GM23338 (cell line): ENCODE data around the gene NSUN4. TPM values are rescaled to one million over a fixed set of nuclear protein-coding genes. Genes with fewer than 3 reads are reported as not detected.
"Not testable (repeated sequence)": the region's sequence is repeated elsewhere in the genome, so short reads cannot be mapped to it uniquely, and the experiment has no call there.

Experiments
- ATAC-seq: fragments of 200-7000 bp; cut with Tn5 transposase; 3 replicates; pipeline ENCODE4 v1.9.1; 2020
- DNase-seq: peaks from one replicate; pipeline ENCODE4 v3.0.0-alpha.2; 2015; ENCODE audit warnings: low spot score
- H2AFZ ChIP-seq: fragments of 200-600 bp; sonication (generic); 2 replicates; pipeline ENCODE4 v1.8.0; 2016; ENCODE audit warnings: antibody characterized with exemption, mild to moderate bottlenecking, moderate library complexity
- H3F3A ChIP-seq: fragments of 200-600 bp; sonication (generic); replicated peaks from 2 replicates; pipeline ENCODE4 v1.8.0; 2017; ENCODE audit warnings: antibody characterized with exemption, mixed run types, low read depth
- H3K27ac ChIP-seq: fragments of 200-600 bp; sonication (generic); 2 replicates; pipeline ENCODE4 v1.6.1; 2016; ENCODE audit warnings: low read depth
- H3K27me3 ChIP-seq: fragments of 200-600 bp; sonication (generic); 2 replicates; pipeline ENCODE4 v1.8.0; 2016; ENCODE audit warnings: mild to moderate bottlenecking, mixed run types, moderate library complexity; ENCODE audit not compliant: insufficient read depth
- H3K36me3 ChIP-seq: fragments of 200-600 bp; sonication (generic); 2 replicates; pipeline ENCODE4 v1.8.0; 2016; ENCODE audit warnings: mild to moderate bottlenecking; ENCODE audit not compliant: insufficient read depth
- H3K4me1 ChIP-seq: fragments of 200-600 bp; sonication (generic); 2 replicates; pipeline ENCODE4 v1.8.0; 2016; ENCODE audit warnings: mild to moderate bottlenecking, moderate library complexity; ENCODE audit not compliant: insufficient read depth
- H3K4me2 ChIP-seq: fragments of 200-600 bp; sonication (generic); 2 replicates; pipeline ENCODE4 v1.7.1; 2017; ENCODE audit warnings: mixed run types
- H3K4me3 ChIP-seq: fragments of 200-600 bp; sonication (generic); 2 replicates; pipeline ENCODE4 v1.6.1; 2016; ENCODE audit warnings: mixed run types
- H3K79me2 ChIP-seq: fragments of 200-600 bp; sonication (generic); replicated peaks from 2 replicates; pipeline ENCODE4 v1.8.0; 2017; ENCODE audit warnings: mild to moderate bottlenecking; ENCODE audit not compliant: insufficient read depth
- H3K9me2 ChIP-seq: fragments of 200-600 bp; sonication (generic); 2 replicates; pipeline ENCODE4 v1.8.0; 2017; ENCODE audit not compliant: insufficient read depth
- H4K20me1 ChIP-seq: fragments of 200-600 bp; sonication (generic); replicated peaks from 2 replicates; pipeline ENCODE4 v1.8.0; 2017; ENCODE audit warnings: mild to moderate bottlenecking; ENCODE audit not compliant: insufficient read depth
- H3K27ac Mint-ChIP-seq: 2 replicates; pipeline ENCODE4 v1.8.0; 2020; ENCODE audit warnings: inconsistent platforms, mild to moderate bottlenecking, moderate library complexity, mixed read lengths
- H3K27me3 Mint-ChIP-seq: 3 replicates; pipeline ENCODE4 v1.8.0; 2022; ENCODE audit warnings: low read depth, mild to moderate bottlenecking, moderate library complexity, mixed read lengths, inconsistent platforms; ENCODE audit not compliant: insufficient read depth, poor library complexity
- H3K36me3 Mint-ChIP-seq: 3 replicates; pipeline ENCODE4 v1.8.0; 2021; ENCODE audit warnings: low read depth, mild to moderate bottlenecking, inconsistent platforms, moderate library complexity, mixed read lengths
- H3K4me1 Mint-ChIP-seq: 3 replicates; pipeline ENCODE4 v1.8.0; 2020; ENCODE audit warnings: mild to moderate bottlenecking, inconsistent platforms, mixed read lengths
- H3K4me3 Mint-ChIP-seq: 3 replicates; pipeline ENCODE4 v1.8.0; 2021; ENCODE audit warnings: moderate library complexity, mild to moderate bottlenecking, inconsistent platforms, mixed read lengths
- H3K9me3 Mint-ChIP-seq: 3 replicates; pipeline ENCODE4 v1.8.0; 2020; ENCODE audit warnings: moderate library complexity, mild to moderate bottlenecking, inconsistent platforms, mixed read lengths
- CREB1 ChIP-seq: fragments of 250-450 bp; sonication (Bioruptor Pico); IDR thresholded peaks from 2 replicates; pipeline ENCODE4 v1.5.0; 2020; ENCODE audit warnings: low read depth, mild to moderate bottlenecking, moderate library complexity
- ETS1 ChIP-seq: IDR thresholded peaks from 2 replicates; pipeline ENCODE4 v1.6.1; 2016; ENCODE audit warnings: antibody characterized with exemption
- NANOG ChIP-seq: IDR thresholded peaks from 2 replicates; pipeline ENCODE4 v1.6.1; 2016; ENCODE audit warnings: antibody characterized with exemption, borderline replicate concordance
- STAT1 ChIP-seq: IDR thresholded peaks from one replicate; pipeline ENCODE4 v1.6.1; 2016; ENCODE audit warnings: antibody characterized with exemption; ENCODE audit not compliant: unreplicated experiment
- ZNF462 ChIP-seq: fragments of 250-450 bp; sonication (Bioruptor Pico); IDR thresholded peaks from 2 replicates; pipeline ENCODE4 v1.5.0; 2020; ENCODE audit warnings: mild to moderate bottlenecking, moderate library complexity
- polyA plus RNA-seq: library from polyadenylated mRNA; unstranded; fragments of >200 nt; fragmentation: Nextera tagmentation; extraction: Ambion mirVana; gene quantifications from 2 replicates; pipeline ENCODE4 v1.2.1, GENCODE V29; 2016
- total RNA-seq: library from RNA; depleted of rRNA; stranded (reverse); fragments of >200 nt; shearing (Covaris generic); gene quantifications from 2 replicates; pipeline ENCODE4 v1.2.3, GENCODE V29; 2014

NSUN4 gene
- total and polyA plus RNA-seq, 2 experiments from 2014 or later = 8.9 to 11.6 TPM

- H3K36me3 ChIP-seq = peaks cover 63% of the 10 kb centered on the region
- peaks cover 38% of the 10 kb centered on the region for H3F3A ChIP-seq
- peak overlapping the region; percentile 57 for H3K27ac ChIP-seq
- peaks cover 16% of the 10 kb centered on the region for H4K20me1 ChIP-seq
- peaks cover 9% of the 10 kb centered on the region for H3K4me1 Mint-ChIP-seq
- H3K27ac Mint-ChIP-seq = no peak overlapping the region
- H3K79me2 ChIP-seq = no peaks in the 10 kb centered on the region; the same call in none of the 2 replicates
- no peak overlapping the region for H2AFZ ChIP-seq
- H3K4me3 ChIP-seq = no peak overlapping the region
- H3K4me2 ChIP-seq = no peak overlapping the region
- H3K27me3 Mint-ChIP-seq = peaks cover 12% of the 10 kb centered on the region
- DNase-seq (no peak), ATAC-seq (no peak)
- no peaks in the 10 kb centered on the region for H3K9me3 Mint-ChIP-seq
- TF ChIP-seq ZNF462 (CRISPR knock-in tag) (no peak), STAT1 (no peak), ETS1 (no peak)
- H3K36me3 Mint-ChIP-seq = peaks cover 68% of the 10 kb centered on the region
- H3K4me1 ChIP-seq = peaks cover 8% of the 10 kb centered on the region
- H3K4me3 Mint-ChIP-seq = no peak overlapping the region
- H3K9me2 ChIP-seq = no peaks in the 10 kb centered on the region
- no peaks in the 10 kb centered on the region for H3K27me3 ChIP-seq
Measured at GRCh38 chr1:46315669-46316403, 24.8 kb upstream of the NSUN4 start.

GRCh38 chr1:46317323-46317722 lies 23.3 kb upstream of the NSUN4 start:
- Mint-ChIP-seq H3K36me3 (peaks cover 53% of the 10 kb centered on the region), H3K27me3 (peaks cover 13% of the 10 kb centered on the region), H3K4me3 (no peak overlapping the region), H3K27ac (no peak overlapping the region), H3K9me3 (no peaks in the 10 kb centered on the region), H3K4me1 (peaks cover 17% of the 10 kb centered on the region)
- no peaks in the 10 kb centered on the region for H3K27me3 ChIP-seq
- TF ChIP-seq CREB1 (CRISPR knock-in tag) = no peak
- TF ChIP-seq NANOG = 0 out of 2 replicates have a peak, but pooled peaks have one; percentile 7
- H3K9me2 ChIP-seq = no peaks in the 10 kb centered on the region
- H3K27ac ChIP-seq = 0 out of 2 replicates have a peak overlapping the region, but pooled peaks have one; percentile 36
- H4K20me1 ChIP-seq = peaks cover 12% of the 10 kb centered on the region
- DNase-seq (no peak), ATAC-seq (no peak)
- no peaks in the 10 kb centered on the region; the same call in 1 of the 2 replicates for H3K79me2 ChIP-seq
- H3K4me3 ChIP-seq = no peak overlapping the region
- peaks cover 48% of the 10 kb centered on the region for H3K36me3 ChIP-seq
- H3K4me1 ChIP-seq = peaks cover 17% of the 10 kb centered on the region
- peaks cover 31% of the 10 kb centered on the region for H3F3A ChIP-seq
- no peak overlapping the region for H2AFZ ChIP-seq
- H3K4me2 ChIP-seq = no peak overlapping the region

GRCh38 chr1:46319301-46319700 lies 21.3 kb upstream of the NSUN4 start:
- peak overlapping the region; percentile 91; the same call in 1 of the 2 replicates for H3K27ac ChIP-seq
- not testable (repeated sequence) for ATAC-seq, H3K9me3 Mint-ChIP-seq, H4K20me1 ChIP-seq, H3K4me2 ChIP-seq, H3K27ac Mint-ChIP-seq, H3K27me3 ChIP-seq, H3K9me2 ChIP-seq, H3K4me3 Mint-ChIP-seq, H3K79me2 ChIP-seq, H2AFZ ChIP-seq, DNase-seq, H3K4me3 ChIP-seq
- Mint-ChIP-seq H3K27me3 (peaks cover 13% of the 10 kb centered on the region), H3K4me1 (peaks cover 17% of the 10 kb centered on the region), H3K36me3 (peaks cover 33% of the 10 kb centered on the region; the same call in 2 of the 3 replicates)
- H3F3A ChIP-seq = peaks cover 25% of the 10 kb centered on the region
- peaks cover 29% of the 10 kb centered on the region for H3K36me3 ChIP-seq
- peaks cover 17% of the 10 kb centered on the region for H3K4me1 ChIP-seq
